Liver (tissue), 9 donors: ENCODE results near the gene CBFA2T3. TPM values are rescaled to one million over a fixed set of nuclear protein-coding genes. Genes with fewer than 3 reads are reported as not detected.

ENCODE experiments used
- DNase-seq: peaks from one replicate; pipeline ENCODE4 v3.0.0-alpha.2; 2017; ENCODE audit warnings: low spot score
- H3K27ac ChIP-seq, 2 donors: one replicate each; pipeline ENCODE4 v1.7.0; 2013; ENCODE audit warnings: inconsistent platforms in 2 of 2, low read length in 2 of 2, control low read depth in 1 of 2, low read depth in 1 of 2, mild to moderate bottlenecking in 1 of 2
- H3K27me3 ChIP-seq, 4 donors: one replicate each; pipeline versions ENCODE4 v1.6.1 to v1.7.0; 2013; ENCODE audit warnings: low read length in 3 of 4, inconsistent platforms in 1 of 4, mild to moderate bottlenecking in 1 of 4, moderate library complexity in 1 of 4; ENCODE audit not compliant: control insufficient read depth in 4 of 4, insufficient read depth in 4 of 4
- H3K36me3 ChIP-seq, 4 donors: one replicate each; pipeline versions ENCODE4 v1.6.1 to v1.7.0; 2013; ENCODE audit warnings: low read length in 3 of 4, mild to moderate bottlenecking in 3 of 4, low read depth in 1 of 4, moderate library complexity in 1 of 4; ENCODE audit not compliant: control insufficient read depth in 4 of 4, insufficient read depth in 3 of 4
- H3K4me1 ChIP-seq, 4 donors: one replicate each; pipeline versions ENCODE4 v1.6.1 to v1.7.0; 2013; ENCODE audit warnings: low read length in 3 of 4, mild to moderate bottlenecking in 3 of 4, moderate library complexity in 1 of 4; ENCODE audit not compliant: control insufficient read depth in 4 of 4, insufficient read depth in 4 of 4
- H3K4me3 ChIP-seq, 3 donors: one replicate each; pipeline versions ENCODE4 v1.6.1 to v1.7.0; 2013; ENCODE audit warnings: low read length in 3 of 3, control low read depth in 1 of 3, low read depth in 1 of 3, mild to moderate bottlenecking in 1 of 3
- H3K9ac ChIP-seq, 2 donors: one replicate each; pipeline ENCODE4 v1.7.0; 2013; ENCODE audit warnings: low read length in 2 of 2, mild to moderate bottlenecking in 2 of 2, moderate library complexity in 2 of 2, control low read depth in 1 of 2, low read depth in 1 of 2
- H3K9me3 ChIP-seq, 4 donors: one replicate each; pipeline versions ENCODE4 v1.6.1 to v1.7.0; 2013; ENCODE audit warnings: low read length in 3 of 4; ENCODE audit not compliant: control insufficient read depth in 4 of 4
- CTCF ChIP-seq: fragments of 150-350 bp; IDR thresholded peaks from 2 replicates; pipeline ENCODE4 v1.5.1; 2017; ENCODE audit warnings: improper control_type of control experiment, low read depth, low read length; ENCODE audit not compliant: missing input control
- EGR1 ChIP-seq, 2 donors: IDR thresholded peaks; 2 replicates each; pipeline ENCODE4 v1.6.1; 2016 to 2018; ENCODE audit warnings: antibody characterized with exemption in 2 of 2, low read depth in 2 of 2
- FOXA2 ChIP-seq: IDR thresholded peaks from 2 replicates; pipeline ENCODE4 v1.6.1; 2016; ENCODE audit warnings: antibody characterized with exemption
- GABPA ChIP-seq, 2 donors: IDR thresholded peaks in 1 of 2; conservative IDR thresholded peaks in 1 of 2; 2 replicates each; pipeline ENCODE4 v1.6.1; 2016; ENCODE audit warnings: antibody characterized with exemption in 2 of 2, mild to moderate bottlenecking in 1 of 2, moderate library complexity in 1 of 2
- HNF4G ChIP-seq: IDR thresholded peaks from 2 replicates; pipeline ENCODE4 v1.6.1; 2016; ENCODE audit warnings: antibody characterized with exemption
- JUND ChIP-seq, 2 donors: IDR thresholded peaks; 2 replicates each; pipeline ENCODE4 v1.6.1; 2016; ENCODE audit warnings: antibody characterized with exemption in 2 of 2
- NR2F2 ChIP-seq: IDR thresholded peaks from 2 replicates; pipeline ENCODE4 v1.6.1; 2016; ENCODE audit warnings: antibody characterized with exemption
- REST ChIP-seq: IDR thresholded peaks from 2 replicates; pipeline ENCODE4 v1.6.1; 2016; ENCODE audit warnings: antibody characterized with exemption, mild to moderate bottlenecking
- RXRA ChIP-seq, 2 donors: IDR thresholded peaks; 2 replicates each; pipeline ENCODE4 v1.6.1; 2017 to 2018; ENCODE audit warnings: antibody characterized with exemption in 2 of 2, mild to moderate bottlenecking in 1 of 2
- TAF1 ChIP-seq: conservative IDR thresholded peaks from 2 replicates; pipeline ENCODE4 v1.6.1; 2016; ENCODE audit warnings: antibody characterized with exemption, mild to moderate bottlenecking
- YY1 ChIP-seq: IDR thresholded peaks from 2 replicates; pipeline ENCODE4 v1.6.1; 2016; ENCODE audit warnings: antibody characterized with exemption, mild to moderate bottlenecking
- ZBTB33 ChIP-seq: IDR thresholded peaks from 2 replicates; pipeline ENCODE4 v1.6.1; 2016; ENCODE audit warnings: antibody characterized with exemption
- WGBS: extraction: QIAGEN DNeasy Blood & Tissue Kit; methylation state at CpG from one replicate; pipeline ENCODE4 v1.1.7; 2013; 5-methylcytosine and 5-hydroxymethylcytosine counted together
- polyA plus RNA-seq, 2 donors: library from polyadenylated mRNA; stranded (reverse) in 1 of 2; unstranded in 1 of 2; fragments of 200-250 nt in 1 of 2; fragments of >200 nt in 1 of 2; fragmentation: Nextera tagmentation in 1 of 2; extraction: Ambion mirVana in 1 of 2; gene quantifications; one replicate each; pipeline versions ENCODE4 v1.2.1 to v1.2.3, GENCODE V29; 2013 to 2015
- total RNA-seq, 2 donors: library from RNA; depleted of rRNA; stranded (reverse); fragments of >200 nt; gene quantifications; one replicate each; pipeline ENCODE4 v1.2.3, GENCODE V29; 2014
- TF ChIP-seq, protein P1 (sequence below): IDR thresholded peaks from 2 replicates; pipeline ENCODE4 v1.6.1; 2016; ENCODE audit warnings: antibody characterized with exemption
- TF ChIP-seq, protein P2 (sequence below): IDR thresholded peaks from 2 replicates; pipeline ENCODE4 v1.6.1; 2016; ENCODE audit warnings: antibody characterized with exemption
- donor health status: healthy.
- donor health status: healthy.
- donor health status: healthy.
- donor health status: healthy.
- donor health status: healthy.

The CBFA2T3 gene
- total and polyA plus RNA-seq, 4 donors = 1.4 to 4.5 (median 3.1) TPM

- TF ChIP-seq EGR1 (IDR thresholded peaks at IDR 0.05; ENCODE audit: low read depth in 2 of 2) (no peak), RXRA (IDR thresholded peaks at IDR 0.05) (no peak)
Observed at GRCh38 chr16:89024546-89025060, 47.6 kb upstream of the CBFA2T3 start (continued).

GRCh38 chr16:89023621-89024511 is 46.9 kb upstream of the CBFA2T3 start:
- Histone ChIP-seq H3K27me3 (peaks cover 0 to 4% (median 0%) of the 10 kb centered on the region in 4 donors), H3K36me3 (no peaks in the 10 kb centered on the region), H3K4me1 (no peaks in the 10 kb centered on the region), H3K9me3 (peaks cover 0 to 2% (median 0%) of the 10 kb centered on the region in 4 donors), H3K27ac (no peak overlapping the region), H3K9ac (no peak overlapping the region), H3K4me3 (no peak overlapping the region)
- 66% methylated on average over 23 of the region's 23 CpGs for WGBS
- no peak for DNase-seq
- TF ChIP-seq JUND (IDR thresholded peaks at IDR 0.05) (no peak), FOXA2 (no peak), GABPA (IDR thresholded peaks at IDR 0.05 in 1 of 2, conservative IDR thresholded peaks at IDR 0.05 in 1 of 2) (no peak), ZBTB33 (no peak), NR2F2 (no peak), EGR1 (IDR thresholded peaks at IDR 0.05; ENCODE audit: low read depth in 2 of 2) (no peak), CTCF (no peak), YY1 (no peak), TAF1 (no peak), HNF4G (no peak), REST (no peak)
- TF ChIP-seq, protein P1, sequence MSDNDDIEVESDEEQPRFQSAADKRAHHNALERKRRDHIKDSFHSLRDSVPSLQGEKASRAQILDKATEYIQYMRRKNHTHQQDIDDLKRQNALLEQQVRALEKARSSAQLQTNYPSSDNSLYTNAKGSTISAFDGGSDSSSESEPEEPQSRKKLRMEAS = no peak
- TF ChIP-seq, protein P2, sequence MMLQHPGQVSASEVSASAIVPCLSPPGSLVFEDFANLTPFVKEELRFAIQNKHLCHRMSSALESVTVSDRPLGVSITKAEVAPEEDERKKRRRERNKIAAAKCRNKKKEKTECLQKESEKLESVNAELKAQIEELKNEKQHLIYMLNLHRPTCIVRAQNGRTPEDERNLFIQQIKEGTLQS = no peak
